Osteoblast (primary cell): ENCODE data around the gene BCAS3. TPM values are rescaled to one million over a fixed set of nuclear protein-coding genes. Genes with fewer than 3 reads are reported as not detected.

Experiments used
- DNase-seq: peaks from one replicate; pipeline ENCODE4 v3.0.0; 2011; ENCODE audit warnings: low spot score, mixed read lengths; ENCODE audit not compliant: insufficient read length; ENCODE audit errors: missing footprints
- H2AFZ ChIP-seq: 2 replicates; pipeline ENCODE4 v1.6.0; 2011; ENCODE audit warnings: mild to moderate bottlenecking, low read length
- H3K27ac ChIP-seq: 2 replicates; pipeline ENCODE4 v1.5.1; 2011; ENCODE audit warnings: mild to moderate bottlenecking, low read depth, low read length, moderate library complexity
- H3K27me3 ChIP-seq: 2 replicates; pipeline ENCODE4 v1.6.0; 2012; ENCODE audit warnings: mild to moderate bottlenecking, control low read depth, inconsistent platforms, low read length, moderate library complexity; ENCODE audit not compliant: insufficient read depth
- H3K36me3 ChIP-seq: 2 replicates; pipeline ENCODE4 v1.5.1; 2011; ENCODE audit warnings: mild to moderate bottlenecking, low read length, control low read depth, moderate library complexity; ENCODE audit not compliant: insufficient read depth
- H3K4me1 ChIP-seq: 2 replicates; pipeline ENCODE4 v1.5.1; 2011; ENCODE audit warnings: mild to moderate bottlenecking, low read length, control low read depth, moderate library complexity; ENCODE audit not compliant: insufficient read depth
- H3K4me2 ChIP-seq: 2 replicates; pipeline ENCODE4 v1.6.0; 2011; ENCODE audit warnings: mild to moderate bottlenecking, low read length; ENCODE audit not compliant: insufficient read depth
- H3K4me3 ChIP-seq: fragments of 200-600 bp; sonication (generic); 3 replicates; pipeline ENCODE4 v1.5.1; 2012; ENCODE audit warnings: mild to moderate bottlenecking, low read length, inconsistent platforms; ENCODE audit not compliant: insufficient read depth
- H3K79me2 ChIP-seq: 2 replicates; pipeline ENCODE4 v1.6.0; 2012; ENCODE audit warnings: mild to moderate bottlenecking, low read length, control low read depth, inconsistent platforms; ENCODE audit not compliant: insufficient read depth
- H3K9me3 ChIP-seq: 2 replicates; pipeline ENCODE4 v1.5.1; 2011; ENCODE audit warnings: low read depth, low read length, control low read depth
- H4K20me1 ChIP-seq: 2 replicates; pipeline ENCODE4 v1.6.0; 2012; ENCODE audit warnings: mild to moderate bottlenecking, low read length, control low read depth; ENCODE audit not compliant: insufficient read depth
- CTCF ChIP-seq: IDR thresholded peaks from 2 replicates; pipeline ENCODE4 v1.5.1; 2011; ENCODE audit warnings: mild to moderate bottlenecking, low read depth, low read length, moderate library complexity; ENCODE audit errors: extremely low read depth
- total RNA-seq: library from RNA; depleted of rRNA; stranded (reverse); fragments of >200 nt; gene quantifications from 2 replicates; pipeline ENCODE4 v1.2.3, GENCODE V29; 2012

BCAS3 gene
- total RNA-seq, 1 donor, result 31.5 TPM

DNA sequence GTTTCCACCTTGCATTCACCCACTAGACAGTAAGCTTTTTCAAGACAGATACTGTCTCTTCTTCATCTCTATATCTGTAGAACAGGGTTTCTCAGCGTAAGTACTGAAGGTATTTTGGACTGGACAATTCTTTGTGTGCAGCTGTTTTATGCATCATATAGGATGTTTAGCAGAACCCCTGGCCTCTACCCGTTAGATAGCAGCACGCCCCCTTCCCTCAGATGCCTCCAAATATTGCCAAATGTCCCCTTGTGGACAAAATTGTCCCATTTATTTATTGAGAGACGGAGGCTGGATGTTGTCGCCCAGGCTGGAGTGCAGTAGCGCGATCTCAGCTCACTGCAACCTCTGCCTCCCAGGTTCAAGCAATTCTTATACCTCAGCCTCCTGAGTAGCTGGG lies 458.6 kb downstream of the BCAS3 start:
- no peak for DNase-seq
- no peak overlapping the region for H3K4me3 ChIP-seq
- H4K20me1 ChIP-seq, result no peaks in the 10 kb centered on the region
- H3K27me3 ChIP-seq, result no peaks in the 10 kb centered on the region
- H3K27ac ChIP-seq, result no peak overlapping the region
- H3K4me1 ChIP-seq, result peaks cover 11% of the 10 kb centered on the region
- H2AFZ ChIP-seq, result no peak overlapping the region
- H3K36me3 ChIP-seq, result no peaks in the 10 kb centered on the region
- no peak for TF ChIP-seq CTCF
- H3K79me2 ChIP-seq, result no peaks in the 10 kb centered on the region
- no peaks in the 10 kb centered on the region for H3K9me3 ChIP-seq
- H3K4me2 ChIP-seq, result no peak overlapping the region

DNA sequence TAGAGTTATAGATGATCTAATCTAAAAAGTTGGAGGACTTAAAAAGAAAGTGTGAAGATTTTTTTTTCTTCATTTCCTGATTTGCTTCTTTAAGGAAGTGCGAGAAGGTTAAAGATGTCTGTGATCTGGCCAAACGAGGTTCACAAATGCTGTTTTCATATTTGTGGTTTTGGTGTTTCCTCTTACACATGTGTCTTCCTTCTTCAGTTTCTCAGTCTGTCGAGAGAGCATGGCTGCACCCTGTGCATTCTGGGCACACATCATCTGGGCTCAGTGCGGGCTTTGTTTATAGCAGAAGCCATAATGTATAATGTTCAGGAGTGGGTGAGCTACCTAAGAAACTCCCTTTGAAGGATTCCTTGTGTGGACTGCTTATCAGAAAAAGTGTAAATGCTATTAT lies 461.6 kb downstream of the BCAS3 start:
- Histone ChIP-seq H4K20me1 (no peaks in the 10 kb centered on the region), H3K36me3 (no peaks in the 10 kb centered on the region), H3K4me2 (peak overlapping the region; percentile 65), H2AFZ (peak overlapping the region; percentile 9), H3K9me3 (no peaks in the 10 kb centered on the region), H3K27ac (no peak overlapping the region), H3K4me1 (peaks cover 11% of the 10 kb centered on the region), H3K27me3 (no peaks in the 10 kb centered on the region), H3K4me3 (no peak overlapping the region), H3K79me2 (no peaks in the 10 kb centered on the region)
- peak; percentile 84 for DNase-seq
- no peak for TF ChIP-seq CTCF

DNA sequence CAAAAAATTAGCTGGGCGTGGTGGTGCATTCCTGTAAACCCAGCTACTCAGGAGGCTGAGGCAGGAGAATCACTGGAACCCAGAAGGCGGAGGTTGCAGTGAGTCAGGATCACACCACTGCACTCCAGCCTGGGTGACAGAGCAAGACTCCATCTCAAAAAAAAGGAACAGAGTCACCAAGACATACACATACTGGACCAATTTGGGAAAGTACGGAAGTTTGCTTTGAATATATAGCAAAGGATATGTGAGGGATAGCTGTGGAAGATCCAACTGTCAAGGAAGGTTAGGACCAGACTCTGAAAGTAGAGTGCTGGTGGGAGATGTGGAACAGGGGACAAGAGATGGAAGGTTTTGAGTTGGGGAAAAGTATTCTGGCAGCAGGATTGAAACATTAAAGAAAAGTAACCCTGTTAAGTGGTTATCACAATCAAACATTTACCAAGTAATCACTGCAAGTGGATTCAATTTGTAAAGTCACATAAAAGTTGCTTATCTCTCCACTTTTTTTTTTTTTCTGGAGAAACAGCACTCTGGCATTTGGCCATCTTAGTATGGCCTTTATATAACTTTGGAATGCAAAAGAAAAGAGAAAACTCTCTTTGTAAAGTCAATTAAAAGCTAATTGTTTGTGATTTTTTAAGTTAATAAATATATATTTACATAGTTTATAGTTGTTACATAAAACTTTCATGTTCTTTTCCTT lies 462.6 kb downstream of the BCAS3 start:
- Histone ChIP-seq H3K27ac (no peak overlapping the region), H3K4me2 (no peak overlapping the region), H3K27me3 (no peaks in the 10 kb centered on the region), H3K9me3 (no peaks in the 10 kb centered on the region), H3K4me3 (no peak overlapping the region), H3K4me1 (peaks cover 11% of the 10 kb centered on the region), H3K79me2 (no peaks in the 10 kb centered on the region), H2AFZ (no peak overlapping the region), H4K20me1 (no peaks in the 10 kb centered on the region), H3K36me3 (no peaks in the 10 kb centered on the region)
- no peak for DNase-seq
- TF ChIP-seq CTCF, result no peak

DNA sequence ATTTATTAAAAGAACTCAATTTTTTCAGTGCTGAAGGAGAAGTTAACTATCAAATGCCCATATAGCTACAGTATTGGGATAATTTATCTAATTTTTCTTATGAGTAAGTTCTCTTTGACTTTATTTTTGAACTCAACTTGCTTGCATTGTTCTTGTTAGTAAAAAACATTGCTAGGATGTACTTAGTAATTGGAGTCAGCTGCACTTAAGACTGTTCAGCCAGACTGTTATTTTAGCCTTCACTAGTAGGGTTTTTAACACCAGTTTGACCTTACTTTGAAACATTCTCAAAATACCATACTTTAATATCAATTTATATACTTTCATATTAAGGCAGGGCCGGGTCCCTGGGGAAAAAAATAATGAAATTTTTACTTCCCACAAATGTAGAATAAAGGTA lies 465.4 kb downstream of the BCAS3 start:
- H3K9me3 ChIP-seq, result no peaks in the 10 kb centered on the region
- TF ChIP-seq CTCF, result no peak
- no peak overlapping the region for H3K4me2 ChIP-seq
- no peak overlapping the region for H3K27ac ChIP-seq
- H3K4me1 ChIP-seq, result peaks cover 11% of the 10 kb centered on the region
- no peaks in the 10 kb centered on the region for H3K36me3 ChIP-seq
- no peak overlapping the region for H3K4me3 ChIP-seq
- H4K20me1 ChIP-seq, result no peaks in the 10 kb centered on the region
- no peak for DNase-seq
- no peaks in the 10 kb centered on the region for H3K79me2 ChIP-seq
- no peak overlapping the region for H2AFZ ChIP-seq
- no peaks in the 10 kb centered on the region for H3K27me3 ChIP-seq
